GM21447 (cell line): ENCODE results near the gene TEX261.

Source experiments
- ATAC-seq: cut with Tn5 transposase; IDR thresholded peaks from one replicate; pipeline ENCODE4 v1.9.1; 2021; ENCODE audit not compliant: unreplicated experiment

Gene TEX261

GRCh38 chr2:70982971-70983370, 11.7 kb downstream of the TEX261 start:
- ATAC-seq, result no peak

GRCh38 chr2:70981866-70982810, 12.5 kb downstream of the TEX261 start:
- no peak for ATAC-seq

GRCh38 chr2:70981421-70981820, 13.3 kb downstream of the TEX261 start:
- no peak for ATAC-seq

- no peak for ATAC-seq
Observed at GRCh38 chr2:70979626-70980025, 15.0 kb downstream of the TEX261 start.

- no peak for ATAC-seq
Observed at GRCh38 chr2:70979180-70979488, 15.5 kb downstream of the TEX261 start.

- ATAC-seq, result peak; percentile 34
Observed at GRCh38 chr2:70978341-70979179, 16.1 kb downstream of the TEX261 start, which contains the start of gene ANKRD53. Gene ANKRD53, plus strand, starts transcription at chr2:70978630. Its CDS starts 16 bp downstream, at chr2:70978646.

- no peak for ATAC-seq
Observed at GRCh38 chr2:70977605-70978205, 17.0 kb downstream of the TEX261 start.

GRCh38 chr2:70975237-70975636, 19.4 kb downstream of the TEX261 start:
- ATAC-seq, result no peak

GRCh38 chr2:70974592-70974991, 20.1 kb downstream of the TEX261 start:
- ATAC-seq, result no peak

- ATAC-seq, result no peak
Observed at GRCh38 chr2:70967189-70967588, 27.5 kb downstream of the TEX261 start.

GRCh38 chr2:70966681-70967080, 28.0 kb downstream of the TEX261 start:
- ATAC-seq, result no peak

GRCh38 chr2:70965506-70965905, 29.2 kb downstream of the TEX261 start:
- ATAC-seq, result no peak

GRCh38 chr2:70964596-70965386, 29.9 kb downstream of the TEX261 start:
- peak; percentile 86 for ATAC-seq

GRCh38 chr2:70964133-70964532, 30.5 kb downstream of the TEX261 start:
- no peak for ATAC-seq

GRCh38 chr2:70962885-70963878, 31.5 kb downstream of the TEX261 start:
- ATAC-seq, result no peak

GRCh38 chr2:70962211-70962884, 32.3 kb downstream of the TEX261 start:
- ATAC-seq, result no peak

GRCh38 chr2:70961648-70961994, 33.1 kb downstream of the TEX261 start:
- no peak for ATAC-seq

- ATAC-seq, result no peak
Observed at GRCh38 chr2:70960833-70961647, 33.6 kb downstream of the TEX261 start.
